BLaER1 treated with 17β-estradiol and CSF1 and Interleukin-3, amounts not matched to agents 10 nM and 100 nM (cell line): ENCODE measurements around the gene CBL.
A peak's percentile ranks its signal among the peaks of the same experiment; 100 is the strongest.

ENCODE experiments used
- H3K27ac ChIP-seq, 11 experiments: shearing (Covaris generic); formaldehyde crosslinking; 2 replicates each; pipeline ENCODE4 v1.8.1; 2022
- H3K27me3 ChIP-seq, 11 experiments: shearing (Covaris generic); formaldehyde crosslinking; 2 replicates each; pipeline ENCODE4 v1.8.1; 2022
- H3K36me3 ChIP-seq, 11 experiments: shearing (Covaris generic); formaldehyde crosslinking; 2 replicates each; pipeline ENCODE4 v1.8.1; 2022
- H3K4me1 ChIP-seq, 10 experiments: shearing (Covaris generic); formaldehyde crosslinking; 2 replicates each; pipeline ENCODE4 v1.8.1; 2022
- H3K4me2 ChIP-seq, 11 experiments: shearing (Covaris generic); formaldehyde crosslinking; 2 replicates each; pipeline ENCODE4 v1.8.1; 2022
- H3K4me3 ChIP-seq, 10 experiments: shearing (Covaris generic); formaldehyde crosslinking; 2 replicates each; pipeline ENCODE4 v1.8.1; 2022
- H3K9ac ChIP-seq, 11 experiments: shearing (Covaris generic); formaldehyde crosslinking; 2 replicates each; pipeline ENCODE4 v1.8.1; 2022
- H3K9me3 ChIP-seq, 11 experiments: shearing (Covaris generic); formaldehyde crosslinking; replicated peaks in 1 of 11; 2 replicates each; pipeline ENCODE4 v1.8.1; 2022
- H4K20me1 ChIP-seq, 11 experiments: shearing (Covaris generic); formaldehyde crosslinking; 2 replicates each; pipeline ENCODE4 v1.8.1; 2022
- Cebpa-rat ChIP-seq, 11 experiments: shearing (Covaris generic); IDR thresholded peaks; 2 replicates each; pipeline ENCODE4 v1.8.1; 2022

Gene CBL

DNA sequence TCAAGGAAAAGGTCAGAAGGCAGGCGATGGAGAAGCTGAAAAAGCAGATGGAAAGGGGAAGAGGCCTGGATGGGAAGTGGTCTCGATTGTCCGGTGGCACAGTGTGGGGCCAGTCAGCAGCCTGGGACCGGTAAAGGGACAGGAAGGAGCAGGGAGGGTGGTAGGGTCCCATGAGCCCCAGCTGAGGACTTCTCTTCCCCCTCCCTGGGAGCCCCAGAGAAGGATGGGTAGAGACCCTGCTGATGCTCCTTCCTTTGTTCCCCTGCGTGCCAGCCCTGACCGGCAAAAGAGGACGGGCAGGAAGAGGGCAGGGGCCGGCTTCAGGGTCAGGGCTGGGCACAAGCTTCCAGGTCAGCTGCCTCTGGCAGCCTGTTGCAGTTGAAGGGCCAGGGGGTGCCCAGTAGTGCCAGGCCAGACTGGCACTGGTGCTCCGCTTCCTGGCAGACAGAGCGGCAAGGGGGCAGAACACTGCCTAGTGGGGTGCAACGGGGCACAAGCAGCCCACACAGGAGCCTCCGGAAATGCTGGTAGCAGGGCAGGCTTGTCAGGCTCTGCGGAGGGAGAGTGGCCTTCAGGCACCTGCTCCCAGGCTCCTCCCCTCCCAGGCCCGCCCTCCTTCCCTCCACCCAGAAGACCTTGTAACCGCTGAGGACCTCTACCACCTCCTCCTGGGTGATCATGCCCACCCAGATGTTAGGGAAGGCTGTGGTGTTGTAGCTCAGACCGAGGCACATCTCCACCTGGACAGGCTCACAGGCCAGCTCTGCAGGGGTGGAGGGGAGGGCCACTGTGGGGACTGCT lies 135.3 kb downstream of the CBL start:
- Histone ChIP-seq H3K4me1 (peaks cover 47 to 60% (median 57%) of the 10 kb centered on the region in 10 experiments), H3K36me3 (peaks cover 0 to 9% (median 0%) of the 10 kb centered on the region in 11 experiments; a peak in 4 of 22 replicates), H3K9me3 (no peaks in the 10 kb centered on the region), H3K4me2 (peak overlapping the region; percentile 90 to 98 (median 94)), H3K27ac (no peak overlapping the region; a peak in 1 of 22 replicates), H3K27me3 (peaks cover 32 to 43% (median 38%) of the 10 kb centered on the region in 11 experiments), H4K20me1 (peaks cover 0 to 37% (median 19%) of the 10 kb centered on the region in 11 experiments; a peak in 19 of 22 replicates), H3K4me3 (peak overlapping the region in 6 of 10 experiments; percentile 16 to 66 (median 40); a peak in 7 of 20 replicates), H3K9ac (peak overlapping the region in 6 of 11 experiments; percentile 20 to 76 (median 42); a peak in 10 of 22 replicates)
- TF ChIP-seq Cebpa-rat (IDR thresholded peaks at IDR 0.05) = no peak

DNA sequence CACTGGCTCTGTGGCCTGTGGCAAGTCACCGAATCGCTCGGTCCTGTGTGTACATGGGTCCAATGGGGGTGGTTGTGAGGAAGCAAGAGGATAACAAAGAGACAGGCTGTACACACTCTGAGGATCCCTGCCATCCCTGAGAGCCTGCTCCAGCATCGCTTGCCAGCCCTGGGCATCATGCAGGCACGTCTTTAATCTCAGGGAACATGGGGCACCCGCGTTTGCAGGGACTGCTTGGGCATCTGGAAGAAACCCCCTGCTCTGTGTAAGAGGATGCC lies 135.8 kb downstream of the CBL start:
- H3K27me3 ChIP-seq = peaks cover 32 to 43% (median 38%) of the 10 kb centered on the region in 11 experiments

GRCh38 chr11:119342362-119343130 lies 136.4 kb downstream of the CBL start:
- H3K27me3 ChIP-seq = peaks cover 32 to 43% (median 38%) of the 10 kb centered on the region in 11 experiments
- no peak overlapping the region for H3K9ac ChIP-seq
- H3K4me2 ChIP-seq = peak overlapping the region in 5 of 11 experiments; percentile 90 to 98 (median 94); a peak in 4 of 22 replicates
- TF ChIP-seq Cebpa-rat (IDR thresholded peaks at IDR 0.05) = no peak
- no peaks in the 10 kb centered on the region for H3K36me3 ChIP-seq
- H3K9me3 ChIP-seq = no peaks in the 10 kb centered on the region
- peaks cover 0 to 37% (median 13%) of the 10 kb centered on the region in 11 experiments; a peak in 18 of 22 replicates for H4K20me1 ChIP-seq
- no peak overlapping the region for H3K4me3 ChIP-seq
- H3K4me1 ChIP-seq = peaks cover 36 to 48% (median 46%) of the 10 kb centered on the region in 10 experiments
- no peak overlapping the region for H3K27ac ChIP-seq

More for the DNA sequence above, 135.8 kb downstream of the CBL start:
- Histone ChIP-seq H3K4me3 (no peak overlapping the region), H3K27ac (no peak overlapping the region), H3K4me1 (peaks cover 42 to 54% (median 52%) of the 10 kb centered on the region in 10 experiments), H3K9me3 (no peaks in the 10 kb centered on the region), H3K9ac (no peak overlapping the region), H4K20me1 (peaks cover 0 to 37% (median 17%) of the 10 kb centered on the region in 11 experiments; a peak in 19 of 22 replicates), H3K36me3 (peaks cover 0 to 4% (median 0%) of the 10 kb centered on the region in 11 experiments; a peak in 1 of 22 replicates), H3K4me2 (peak overlapping the region in 9 of 11 experiments; percentile 90 to 98 (median 94); a peak in 14 of 22 replicates)
- no peak for TF ChIP-seq Cebpa-rat (IDR thresholded peaks at IDR 0.05)

GRCh38 chr11:119343726-119344125 lies 137.6 kb downstream of the CBL start:
- Histone ChIP-seq H3K9ac (no peak overlapping the region), H3K27me3 (peaks cover 28 to 38% (median 34%) of the 10 kb centered on the region in 11 experiments), H3K4me3 (no peak overlapping the region), H3K4me2 (no peak overlapping the region), H3K27ac (no peak overlapping the region), H4K20me1 (peaks cover 0 to 28% (median 10%) of the 10 kb centered on the region in 11 experiments; a peak in 18 of 22 replicates), H3K9me3 (no peaks in the 10 kb centered on the region), H3K36me3 (no peaks in the 10 kb centered on the region), H3K4me1 (peaks cover 28 to 36% (median 34%) of the 10 kb centered on the region in 10 experiments)
- TF ChIP-seq Cebpa-rat (IDR thresholded peaks at IDR 0.05) = no peak

GRCh38 chr11:119344291-119345010 lies 138.3 kb downstream of the CBL start:
- Histone ChIP-seq H3K27me3 (peaks cover 21 to 31% (median 27%) of the 10 kb centered on the region in 11 experiments), H3K9ac (no peak overlapping the region), H3K4me1 (peaks cover 24 to 29% (median 27%) of the 10 kb centered on the region in 10 experiments), H4K20me1 (peaks cover 0 to 21% (median 2%) of the 10 kb centered on the region in 11 experiments; a peak in 9 of 22 replicates), H3K27ac (no peak overlapping the region), H3K4me2 (no peak overlapping the region), H3K4me3 (no peak overlapping the region), H3K9me3 (no peaks in the 10 kb centered on the region), H3K36me3 (no peaks in the 10 kb centered on the region)
- no peak for TF ChIP-seq Cebpa-rat (IDR thresholded peaks at IDR 0.05)

GRCh38 chr11:119345685-119346084 lies 139.5 kb downstream of the CBL start:
- peaks cover 0 to 13% (median 0%) of the 10 kb centered on the region in 11 experiments; a peak in 2 of 22 replicates for H4K20me1 ChIP-seq
- H3K27ac ChIP-seq = no peak overlapping the region
- no peak overlapping the region for H3K4me3 ChIP-seq
- H3K4me2 ChIP-seq = no peak overlapping the region
- H3K36me3 ChIP-seq = no peaks in the 10 kb centered on the region
- TF ChIP-seq Cebpa-rat (IDR thresholded peaks at IDR 0.05) = no peak
- no peaks in the 10 kb centered on the region for H3K9me3 ChIP-seq
- no peak overlapping the region for H3K9ac ChIP-seq
- peaks cover 9 to 19% (median 14%) of the 10 kb centered on the region in 11 experiments for H3K27me3 ChIP-seq
- peaks cover 11 to 17% (median 15%) of the 10 kb centered on the region in 10 experiments for H3K4me1 ChIP-seq

DNA sequence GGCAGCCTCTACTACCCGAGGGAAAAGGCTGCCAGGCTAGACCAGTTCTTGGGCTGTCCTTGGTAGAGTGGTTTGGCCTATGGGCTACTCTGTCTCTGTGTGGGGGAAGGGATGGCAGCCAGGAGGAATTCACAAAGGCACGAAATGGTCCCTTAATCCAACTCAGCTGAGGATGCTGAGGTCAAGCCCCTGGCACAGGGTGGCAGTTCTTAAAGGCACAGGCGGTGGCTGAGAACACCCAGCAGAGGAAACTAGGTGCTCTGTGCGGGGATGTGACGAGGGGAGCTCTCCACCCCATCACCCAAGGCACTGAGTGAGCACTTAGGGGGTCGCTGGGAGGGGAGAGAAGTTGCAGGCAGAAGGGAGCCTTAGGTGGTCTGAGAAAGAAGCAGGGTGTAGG lies 140.5 kb downstream of the CBL start, which contains the start of gene MFRP:
Gene MFRP, minus strand, starts transcription at position 101 of the 400 bp plus-strand sequence. CDS start 192 bp downstream, outside the sequence.
- Histone ChIP-seq H3K27me3 (peaks cover 0 to 10% (median 5%) of the 10 kb centered on the region in 11 experiments; a peak in 13 of 22 replicates), H3K4me3 (no peak within 1 kb of the TSS), H3K4me2 (no peak within 1 kb of the TSS), H4K20me1 (peaks cover 0 to 4% (median 0%) of the 10 kb centered on the region in 11 experiments; a peak in 1 of 22 replicates), H3K27ac (no peak within 1 kb of the TSS), H3K36me3 (no peaks in the 10 kb centered on the region), H3K4me1 (peaks cover 2 to 8% (median 6%) of the 10 kb centered on the region in 10 experiments; a peak in 19 of 20 replicates), H3K9ac (no peak within 1 kb of the TSS), H3K9me3 (no peaks in the 10 kb centered on the region)
- no peak for TF ChIP-seq Cebpa-rat (IDR thresholded peaks at IDR 0.05)

DNA sequence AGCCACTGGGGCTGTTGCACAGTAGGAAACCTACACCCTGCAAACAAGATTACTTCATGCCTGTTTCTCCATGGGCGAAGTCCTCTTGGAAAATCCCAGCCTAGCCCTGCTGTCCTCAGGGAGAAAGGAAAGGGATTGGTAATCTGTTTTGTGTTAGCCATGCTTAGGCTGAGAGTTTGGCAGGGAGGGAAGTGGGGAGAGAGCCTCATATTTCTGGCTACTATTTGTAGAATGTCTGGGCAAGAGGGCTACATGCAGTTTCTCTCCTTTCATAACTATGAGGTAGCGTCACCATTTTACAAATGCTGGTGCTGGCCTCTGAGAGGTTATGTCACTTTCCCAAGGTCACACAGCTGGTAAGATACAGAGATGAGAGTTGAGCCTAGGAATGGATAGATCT lies 141.1 kb downstream of the CBL start:
- peaks cover 0 to 4% (median 0%) of the 10 kb centered on the region in 11 experiments; a peak in 1 of 22 replicates for H4K20me1 ChIP-seq
- H3K4me1 ChIP-seq = peaks cover 0 to 2% (median 0%) of the 10 kb centered on the region in 10 experiments; a peak in 7 of 20 replicates
- H3K9me3 ChIP-seq = no peaks in the 10 kb centered on the region
- H3K27me3 ChIP-seq = peaks cover 0 to 3% (median 0%) of the 10 kb centered on the region in 11 experiments; a peak in 3 of 22 replicates
- H3K36me3 ChIP-seq = no peaks in the 10 kb centered on the region
- H3K27ac ChIP-seq = no peak overlapping the region
- H3K9ac ChIP-seq = no peak overlapping the region
- no peak for TF ChIP-seq Cebpa-rat (IDR thresholded peaks at IDR 0.05)
- H3K4me3 ChIP-seq = no peak overlapping the region
- no peak overlapping the region for H3K4me2 ChIP-seq
